ENCODE measurements around the gene CHRM1.

The CHRM1 gene

DNA sequence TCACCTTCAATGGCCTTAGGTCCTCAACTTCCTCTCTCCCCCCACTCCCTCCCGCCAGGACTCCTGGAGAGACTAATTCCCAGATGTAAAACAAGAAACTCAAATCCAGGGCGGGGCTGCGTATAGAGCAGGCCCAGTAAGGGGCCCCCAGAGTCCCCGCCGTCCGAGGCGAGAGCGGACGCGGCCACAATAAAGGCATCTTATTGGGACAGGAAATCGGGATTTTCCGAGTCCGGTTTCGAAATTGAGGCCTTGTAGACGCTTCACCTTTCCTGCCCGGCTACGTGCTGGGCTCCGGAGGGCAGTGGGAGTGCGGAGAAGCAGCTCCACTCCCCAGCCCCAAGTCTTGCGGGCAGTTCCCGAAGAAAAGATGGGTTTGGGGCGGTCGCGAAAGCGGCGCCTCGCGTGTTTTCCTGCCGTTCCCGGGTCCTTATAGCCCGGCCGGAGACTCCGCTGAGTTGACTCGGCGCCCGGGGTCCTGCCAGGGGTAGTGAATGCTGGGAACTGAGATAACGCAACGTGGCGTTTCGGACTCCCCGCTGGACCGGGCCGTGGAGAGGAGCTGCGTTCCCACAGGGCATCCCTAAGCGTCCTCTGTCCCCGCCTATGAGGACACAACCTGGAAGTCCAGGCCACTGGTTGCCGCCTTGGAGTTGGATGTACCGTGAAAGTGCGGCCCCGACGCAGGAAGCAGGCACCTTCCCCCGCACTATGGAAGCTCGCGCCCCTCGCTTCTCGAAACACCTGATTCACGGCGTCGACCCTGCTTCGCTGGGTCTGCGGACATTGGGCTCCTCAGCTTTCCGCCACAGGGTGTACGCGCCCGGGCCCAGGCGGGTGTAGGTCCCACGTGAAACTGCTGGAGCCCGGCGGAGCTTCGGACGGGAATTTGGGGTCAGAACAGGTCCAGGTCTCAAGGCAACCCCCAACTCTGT, 4.8 kb upstream of the CHRM1 start:
- no peak for DNase-seq

DNA sequence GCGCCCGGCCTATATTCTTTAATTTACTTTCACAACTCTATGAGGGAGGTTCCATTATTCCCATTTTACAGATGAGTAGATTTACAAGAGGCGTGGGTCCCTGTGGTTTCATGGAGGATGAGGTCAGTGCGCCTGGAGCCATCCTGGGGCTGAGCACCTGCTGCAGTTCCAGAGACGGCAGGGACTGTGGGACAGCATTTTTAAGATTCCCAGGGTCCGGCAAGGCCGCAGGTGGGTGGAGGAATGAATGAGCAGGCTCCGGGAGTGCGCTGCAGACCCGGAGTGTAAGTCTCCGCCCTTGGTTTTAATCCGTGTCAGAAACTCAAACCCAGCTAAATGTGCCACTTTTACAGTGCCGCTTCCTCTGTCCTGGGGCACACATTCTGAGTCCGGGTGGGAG, 4.1 kb upstream of the CHRM1 start:
- no peak for DNase-seq

DNA sequence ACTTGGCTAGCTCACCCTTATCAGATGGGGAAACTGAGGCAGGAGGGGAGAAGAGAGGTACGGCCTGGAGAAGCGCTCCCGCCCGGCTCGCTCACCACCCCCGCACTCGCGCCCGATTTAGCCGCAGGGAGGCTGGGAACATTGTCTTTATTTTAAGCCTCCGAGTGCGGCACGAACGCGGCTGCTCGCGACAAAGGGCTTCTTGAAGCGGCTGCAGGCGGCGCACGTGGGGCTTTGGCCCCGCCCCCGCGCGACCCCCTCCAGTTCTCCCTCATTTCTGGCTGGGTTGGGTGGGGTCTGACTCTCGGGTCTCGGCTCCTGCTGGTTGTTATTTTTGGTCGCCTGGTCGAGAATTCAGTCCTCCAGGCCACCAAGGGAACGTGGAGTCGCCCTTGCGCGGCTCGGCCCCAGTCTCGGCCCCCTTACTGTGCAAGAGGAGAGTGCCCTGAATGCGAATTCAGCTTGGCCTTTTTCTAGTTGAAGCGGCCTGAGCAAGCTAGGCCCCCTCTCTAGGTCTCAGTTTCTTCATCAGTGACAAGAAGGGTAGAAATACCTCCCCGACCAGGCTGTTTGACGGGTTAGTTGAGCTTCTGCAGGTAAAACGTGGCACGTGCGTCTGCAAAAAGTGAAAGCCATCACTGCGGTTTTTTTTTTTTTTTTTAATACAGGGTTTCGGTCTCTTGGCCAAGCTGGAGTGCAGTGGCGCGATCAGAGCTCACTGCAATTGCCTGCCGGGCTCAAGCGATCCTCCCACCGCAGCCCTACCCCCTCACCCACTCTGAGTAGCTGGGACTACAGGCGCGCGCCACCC, 2.6 kb upstream of the CHRM1 start:
- no peak for DNase-seq

DNA sequence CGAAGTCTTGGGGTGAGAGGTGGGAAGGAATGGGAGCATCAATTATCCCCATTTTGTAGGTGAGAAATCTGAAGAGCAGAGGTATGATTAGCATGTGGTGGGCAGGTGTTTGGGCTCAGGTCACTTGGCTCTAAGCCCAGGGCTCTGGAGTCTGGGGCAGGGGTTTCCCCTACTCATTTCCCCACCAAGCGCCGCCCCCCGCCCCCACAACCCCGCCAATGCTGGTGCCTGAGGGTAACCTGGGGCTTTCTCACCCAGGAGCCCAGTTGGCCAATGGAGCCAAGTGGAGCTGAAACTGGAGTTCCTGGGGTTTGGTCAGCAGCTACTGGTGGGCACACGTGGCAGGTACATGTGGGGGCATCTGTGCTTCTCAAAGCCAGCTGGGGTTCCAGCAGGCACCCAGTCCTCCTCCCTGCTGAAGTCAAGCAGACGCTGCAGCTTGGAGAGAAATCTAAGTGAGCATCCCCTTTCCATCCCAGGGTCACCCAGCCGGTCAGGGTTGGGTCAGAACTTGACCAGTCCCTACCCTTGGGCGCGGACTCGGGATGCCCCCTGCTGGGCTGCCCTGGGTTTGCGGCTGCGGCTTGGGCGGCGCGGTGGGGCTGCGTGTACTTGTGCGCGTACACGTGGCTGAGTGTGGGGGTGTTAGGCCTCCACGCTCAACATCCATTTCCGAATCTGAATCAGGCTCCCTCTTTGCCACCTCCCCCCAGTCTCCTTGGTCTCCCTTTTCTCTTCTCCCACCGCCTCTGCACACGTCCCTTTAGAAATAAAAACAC, 1.7 kb upstream of the CHRM1 start:
- peak; percentile 17 for DNase-seq

DNA sequence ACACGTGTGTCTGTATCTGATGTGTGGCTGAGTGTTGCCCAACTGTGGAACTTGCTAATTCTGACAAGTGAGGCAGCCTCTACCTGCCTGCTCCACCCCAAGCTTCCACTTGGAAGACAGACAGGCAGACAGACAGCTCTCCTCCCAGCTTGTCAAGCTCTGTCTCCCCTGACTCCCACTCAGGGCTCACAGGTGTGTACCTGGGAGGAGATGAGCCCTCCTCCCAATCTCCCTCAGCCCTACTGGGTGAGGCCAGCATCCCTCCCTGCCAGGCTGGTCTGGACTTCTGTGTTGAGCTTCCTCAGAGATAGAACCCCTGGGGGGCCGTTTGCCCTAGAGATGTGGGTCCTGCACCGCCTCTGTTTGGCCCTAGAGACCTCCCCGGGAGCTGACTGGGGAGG, 1.0 kb upstream of the CHRM1 start:
- DNase-seq: no peak

DNA sequence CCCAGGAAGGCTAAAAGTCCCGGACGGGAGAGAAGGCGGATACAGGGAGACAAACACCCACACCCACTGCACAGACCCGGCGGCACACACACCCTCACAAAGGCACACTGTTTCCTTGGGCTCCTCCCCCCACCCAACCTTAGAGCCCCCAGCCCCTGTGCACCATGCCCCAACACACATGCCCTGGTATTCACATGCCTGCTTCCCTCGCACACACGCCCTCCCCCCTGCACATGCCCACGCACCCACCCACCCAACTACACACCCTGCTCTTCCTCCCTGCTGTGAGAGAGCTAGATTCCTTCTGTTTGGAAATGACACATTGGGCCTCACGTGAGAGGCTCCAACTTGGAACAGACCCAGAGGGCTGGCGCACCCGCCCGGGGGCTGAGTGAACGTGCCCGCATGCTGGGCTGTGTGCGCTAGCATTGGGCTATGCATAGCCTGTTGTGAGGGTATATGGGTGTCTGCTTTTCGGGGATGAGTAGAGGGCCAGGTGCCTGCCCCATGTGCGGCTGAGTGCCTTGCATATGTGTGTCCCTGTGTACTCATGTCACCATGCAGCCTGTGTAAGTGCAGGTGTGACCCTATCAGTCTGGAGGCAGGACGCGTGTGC, 518 bp upstream of the CHRM1 start:
- no peak for DNase-seq

DNA sequence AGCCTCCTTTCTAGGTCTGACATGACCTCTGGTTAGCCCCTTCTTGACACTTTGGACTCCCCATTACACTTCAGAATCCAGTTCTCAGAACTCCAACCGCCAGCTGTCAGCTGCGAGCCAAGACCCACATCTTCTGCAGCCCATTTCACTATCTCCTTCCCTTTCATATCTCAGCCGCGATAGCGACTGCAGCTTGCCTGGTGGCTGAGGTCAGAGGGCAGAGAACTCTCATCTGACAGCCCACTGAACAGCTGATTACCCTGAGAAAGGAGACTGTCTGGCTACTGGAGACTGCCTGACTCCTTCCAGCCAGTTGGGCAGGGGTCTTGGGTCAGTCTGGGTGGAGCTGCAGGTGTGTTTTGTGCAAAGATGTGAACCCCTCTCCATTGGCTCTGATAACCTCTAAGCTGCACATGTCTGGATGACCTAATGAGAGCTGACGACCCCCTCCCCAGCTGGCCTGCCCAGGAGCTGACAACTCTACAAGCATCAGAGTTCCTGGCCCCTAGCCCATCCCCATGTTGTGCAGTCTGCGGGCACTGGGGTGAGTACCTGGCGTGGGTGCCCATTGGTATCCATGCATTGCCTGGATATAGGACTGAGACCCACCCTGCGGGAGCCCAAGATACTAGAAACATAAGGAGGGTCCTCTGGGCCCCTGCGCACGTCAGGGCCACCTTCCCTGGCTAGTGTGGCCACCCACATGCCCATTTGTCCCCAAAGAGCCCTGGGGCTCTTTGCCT, 1.1 kb downstream of the CHRM1 start:
- DNase-seq: no peak

DNA sequence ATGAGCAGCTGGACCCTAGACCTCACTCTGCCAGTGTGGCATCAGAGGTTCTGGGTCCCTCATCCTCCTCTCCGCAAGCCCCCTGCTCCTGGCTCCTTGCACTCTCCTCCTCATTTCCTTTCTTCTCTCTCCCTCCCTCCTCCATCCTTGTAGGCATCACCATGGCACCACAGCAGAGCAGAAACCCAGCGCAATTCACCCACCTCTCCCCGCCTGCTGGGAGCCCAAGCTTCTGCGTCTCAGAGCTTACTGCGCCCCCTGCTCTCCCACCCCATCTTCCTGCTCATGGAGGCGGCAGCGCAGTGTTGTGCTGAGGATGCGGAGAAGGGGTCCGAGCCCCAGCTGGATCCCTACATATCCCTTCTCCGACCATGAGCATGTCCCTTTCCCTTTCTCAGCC, 1.7 kb downstream of the CHRM1 start:
- DNase-seq: no peak

DNA sequence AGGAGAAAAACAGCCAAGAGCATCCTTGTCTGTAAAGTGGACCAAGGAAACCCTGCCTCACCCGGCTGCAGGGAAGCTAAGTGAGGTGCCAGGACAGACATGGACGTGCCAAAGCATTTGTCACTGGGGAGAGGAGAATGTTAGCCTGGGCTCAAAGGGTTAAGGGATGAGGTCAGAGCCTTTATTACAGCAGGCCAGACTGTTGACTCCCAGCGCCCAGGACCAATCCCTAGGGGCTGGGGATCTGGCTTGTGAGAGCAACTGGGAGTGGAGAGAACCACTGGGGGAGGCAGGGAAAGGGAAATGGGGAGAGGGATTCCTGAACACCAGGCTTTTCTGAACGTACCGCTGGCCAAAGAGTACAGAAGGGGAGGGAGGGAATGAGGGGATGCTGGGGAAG, 2.6 kb downstream of the CHRM1 start:
- no peak for DNase-seq

DNA sequence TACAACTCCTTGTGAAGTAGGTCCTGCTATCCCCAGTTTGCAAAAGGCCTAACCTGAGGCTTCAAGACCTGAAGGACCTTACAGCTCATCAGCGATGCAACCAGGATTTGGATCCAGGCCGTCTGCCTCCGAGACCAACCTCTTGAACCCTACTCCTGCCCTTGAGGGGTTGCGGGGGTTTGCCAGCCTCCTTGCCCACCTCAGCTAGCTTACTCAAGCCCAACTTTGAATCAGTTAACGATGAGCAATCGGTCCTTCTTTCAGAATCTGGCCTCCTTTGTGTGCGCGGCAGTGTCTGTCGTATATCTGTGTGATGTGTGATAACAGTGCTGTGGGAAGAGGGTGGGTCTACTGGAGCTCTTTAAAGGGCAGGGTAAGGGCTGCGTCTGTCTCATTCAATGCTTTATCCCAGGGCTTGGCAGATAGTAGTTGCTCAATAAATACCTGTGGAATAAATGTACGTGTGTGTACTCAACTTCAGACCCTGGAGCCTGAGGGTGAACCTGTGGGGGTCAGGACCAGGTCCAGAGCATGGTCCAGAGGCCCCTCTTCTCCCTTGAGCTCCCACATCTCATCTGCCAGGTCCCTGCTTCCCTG, 3.2 kb downstream of the CHRM1 start:
- DNase-seq: no peak

DNA sequence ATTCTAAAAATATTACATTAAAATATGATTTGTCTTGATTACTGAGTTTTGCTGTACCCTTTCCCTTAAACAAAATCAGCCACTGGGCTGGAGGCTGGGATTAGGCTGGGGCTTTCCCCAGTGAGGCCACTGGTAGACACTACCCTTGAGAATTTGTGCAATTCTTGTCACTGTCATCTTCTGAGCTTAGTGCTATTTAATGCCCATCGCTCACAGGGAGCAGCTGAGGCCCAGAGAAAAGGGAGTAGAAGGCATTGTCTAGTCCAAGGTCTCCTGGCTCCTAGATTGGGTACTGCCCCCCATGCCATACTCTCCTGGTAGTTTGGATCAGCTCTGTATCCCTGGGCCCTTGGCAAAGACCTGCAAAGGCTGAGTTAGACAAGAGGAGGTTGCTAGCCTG, 6.7 kb downstream of the CHRM1 start:
- no peak for DNase-seq

DNA sequence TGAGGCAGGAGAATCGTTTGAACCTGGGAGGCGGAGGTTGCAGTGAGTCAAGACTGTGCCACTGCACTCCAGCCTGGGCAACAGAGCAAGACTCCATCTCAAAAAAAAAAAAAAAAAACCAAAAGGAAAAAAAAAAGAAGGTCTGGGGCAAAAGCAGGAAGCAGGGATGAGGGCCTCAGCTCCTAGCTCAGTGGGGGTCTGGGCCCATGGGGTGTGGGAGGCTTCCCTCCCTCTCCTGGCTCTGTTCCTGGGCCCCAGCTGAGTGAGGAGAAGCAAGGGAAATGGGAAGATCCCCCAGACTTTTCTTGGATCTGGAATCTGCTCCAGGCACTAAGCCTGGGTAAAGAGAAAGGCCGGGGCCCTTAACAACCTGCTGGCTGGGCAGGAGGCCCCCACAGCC, 8.9 kb downstream of the CHRM1 start:
- no peak for DNase-seq

DNA sequence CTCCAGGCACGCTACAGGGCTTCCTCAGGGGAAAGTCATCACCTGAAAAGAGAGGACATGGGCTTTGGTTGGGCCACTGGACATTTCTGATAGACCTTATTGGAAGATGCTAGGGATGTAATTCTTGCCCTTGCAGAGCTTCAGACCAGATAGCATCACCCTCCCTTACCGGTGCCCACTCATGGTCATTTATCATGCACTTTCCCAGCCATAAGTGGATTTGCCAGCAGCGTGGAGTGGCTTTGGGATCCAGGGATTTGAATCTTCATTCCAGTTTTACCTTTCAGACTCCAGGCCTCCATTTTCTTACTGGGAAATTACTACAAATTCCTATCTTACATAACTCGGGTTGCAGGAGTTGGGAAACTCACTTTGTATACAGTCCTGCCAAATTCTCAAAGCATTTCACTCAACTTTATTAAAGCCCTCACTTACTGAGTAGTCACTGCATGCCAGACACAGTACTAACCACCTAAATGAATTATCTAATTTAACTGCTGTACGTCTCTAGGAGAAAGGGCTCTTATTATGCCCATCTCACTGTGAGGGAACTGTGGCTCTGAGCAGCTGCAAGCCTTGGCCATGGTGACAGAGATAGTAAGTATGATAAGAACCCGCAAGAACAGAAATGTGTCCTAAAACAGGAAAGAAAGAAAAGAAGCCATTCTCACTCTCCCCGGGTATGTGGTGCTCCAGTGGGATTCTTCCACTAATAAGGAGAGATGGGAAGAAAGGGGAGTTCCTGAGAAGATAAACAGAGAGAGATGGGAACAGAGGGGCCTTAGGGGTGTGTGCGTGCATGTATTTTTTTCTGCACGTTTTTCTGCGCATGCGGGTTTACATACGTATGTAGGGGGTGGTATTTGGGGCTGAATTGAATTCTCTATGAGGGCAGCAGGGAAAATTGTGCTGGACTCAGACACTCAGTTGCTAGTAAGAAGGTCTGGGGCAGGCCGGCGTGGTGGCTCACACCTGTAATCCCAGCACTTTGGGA, 9.7 kb downstream of the CHRM1 start:
- DNase-seq: no peak

DNA sequence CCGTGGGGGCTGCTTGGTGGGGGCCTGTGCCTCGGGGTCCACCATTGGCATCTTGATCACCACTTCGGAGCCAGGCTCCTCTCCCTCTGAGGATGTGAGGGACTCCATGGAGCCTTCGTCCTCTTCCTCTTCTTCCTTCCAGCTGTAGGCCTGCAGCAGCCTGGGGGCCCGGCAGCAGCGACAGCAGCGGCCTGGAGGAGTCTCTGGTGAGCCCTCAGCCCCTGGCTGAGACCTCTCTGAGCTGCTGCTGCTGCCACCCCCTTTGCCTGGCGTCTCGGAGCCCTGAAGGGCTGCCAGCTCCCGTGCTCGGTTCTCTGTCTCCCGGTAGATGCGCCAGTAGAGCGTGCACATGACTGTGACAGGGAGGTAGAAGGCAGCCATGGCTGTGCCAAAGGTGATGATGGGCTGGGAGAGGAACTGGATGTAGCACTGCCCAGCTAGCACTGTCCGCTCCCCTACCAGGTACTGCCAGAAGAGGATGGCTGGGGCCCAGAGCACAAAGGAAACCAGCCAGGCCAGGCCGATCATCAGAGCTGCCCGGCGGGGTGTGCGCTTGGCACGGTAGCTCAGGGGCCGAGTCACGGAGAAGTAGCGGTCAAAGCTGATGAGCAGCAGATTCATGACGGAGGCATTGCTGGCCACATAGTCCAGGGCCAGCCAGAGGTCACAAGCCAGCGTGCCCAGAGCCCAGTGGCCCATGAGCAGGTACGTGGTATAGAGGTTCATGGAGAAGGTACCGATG, 10.9 kb downstream of the CHRM1 start:
- no peak for DNase-seq

DNA sequence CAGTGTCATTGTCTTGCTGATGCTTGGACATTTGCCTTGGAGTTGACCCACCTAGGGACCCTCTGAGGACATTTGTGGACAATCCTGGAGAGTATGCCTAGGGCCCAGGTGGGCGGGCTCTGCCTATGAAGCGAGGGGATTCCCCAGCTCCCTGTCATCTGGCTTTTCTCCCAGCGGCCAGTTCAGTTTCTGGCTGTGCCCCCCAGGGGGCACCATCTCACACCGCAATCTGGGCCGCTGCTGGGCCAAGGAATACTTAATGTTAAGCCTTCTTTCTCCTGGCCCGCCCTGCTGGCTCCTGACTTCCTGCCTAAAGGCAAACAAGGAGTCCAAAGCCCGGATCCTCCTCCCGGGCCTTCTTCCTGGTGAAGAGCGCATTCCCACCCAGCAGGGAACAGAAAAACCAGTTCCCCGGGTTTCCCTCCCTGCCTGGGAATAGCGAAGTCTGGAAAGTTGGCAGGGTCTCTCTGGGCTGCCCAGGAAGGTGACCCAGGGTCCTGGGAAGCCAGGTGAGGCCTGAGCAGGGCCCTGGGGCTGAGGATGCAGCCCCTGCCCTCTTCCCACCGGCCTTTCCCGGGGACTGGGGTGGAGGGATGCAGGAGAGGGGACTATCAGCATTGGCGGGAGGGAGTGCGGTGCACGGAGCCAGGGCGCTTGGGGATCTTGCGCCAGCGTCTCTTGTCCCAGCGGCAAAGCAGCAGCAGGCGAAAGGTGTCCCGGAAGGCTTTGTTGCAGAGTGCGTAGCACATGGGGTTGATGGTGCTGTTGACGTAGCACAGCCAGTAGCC, 11.9 kb downstream of the CHRM1 start:
- no peak for DNase-seq

DNA sequence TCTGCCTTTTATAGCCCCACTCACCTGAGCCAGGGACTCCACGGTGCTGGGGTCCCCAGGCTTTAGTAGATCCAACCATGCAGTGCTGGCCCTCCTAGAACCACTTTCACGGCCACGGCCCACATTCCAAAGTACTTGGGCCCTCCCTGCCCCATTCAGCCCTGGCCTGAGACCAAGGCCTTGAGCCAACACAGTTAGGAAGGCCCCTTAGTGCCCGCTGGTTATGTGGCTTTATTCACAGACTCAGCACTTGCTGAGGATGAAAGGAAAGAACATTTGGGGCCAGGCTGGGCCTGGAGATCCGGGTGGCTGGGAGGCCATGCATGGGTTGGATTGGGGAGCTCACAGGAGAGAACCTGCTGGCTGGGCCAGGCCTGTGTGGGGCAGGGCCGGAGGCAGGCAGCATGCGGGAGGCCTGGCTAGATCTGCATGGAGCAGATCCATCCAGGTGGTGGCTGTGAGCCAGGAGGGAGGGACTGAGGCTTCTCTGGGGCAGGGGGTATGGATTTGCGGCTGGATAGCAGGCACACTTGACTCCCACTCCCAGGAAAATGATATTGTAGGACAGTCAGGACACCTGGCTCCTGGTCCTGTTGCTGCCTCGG, 12.6 kb downstream of the CHRM1 start:
- DNase-seq: no peak

DNA sequence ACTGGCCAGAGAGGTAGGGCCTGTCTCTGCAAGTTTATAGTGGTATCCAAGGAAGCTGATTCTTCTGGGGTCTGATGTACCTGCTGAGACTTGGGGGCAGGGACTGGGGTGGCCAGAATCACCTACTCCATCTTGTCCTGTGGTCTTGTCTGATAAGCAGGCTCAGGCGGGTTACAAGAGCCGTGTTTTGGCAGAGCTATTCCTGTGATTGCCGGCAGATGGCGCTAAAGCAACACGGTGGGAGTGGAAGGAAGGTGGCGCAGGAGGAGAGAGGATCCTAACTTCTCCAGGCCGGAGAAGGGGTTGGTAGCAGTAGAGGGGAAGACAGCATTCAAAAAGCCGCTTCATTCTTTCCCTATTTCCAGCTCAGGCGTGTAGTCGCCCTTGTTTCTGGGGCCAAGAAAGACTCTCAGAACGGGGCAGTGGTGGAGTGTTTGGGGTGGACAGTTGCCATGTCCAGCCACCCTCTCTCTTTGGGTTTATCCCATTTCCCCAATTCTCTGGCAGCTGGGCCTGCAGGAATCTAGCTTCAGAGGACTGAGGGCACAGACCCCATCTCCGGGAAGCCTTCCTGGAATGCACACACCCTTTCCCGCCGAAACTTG, 15.1 kb downstream of the CHRM1 start:
- peak; percentile 69 for DNase-seq

DNA sequence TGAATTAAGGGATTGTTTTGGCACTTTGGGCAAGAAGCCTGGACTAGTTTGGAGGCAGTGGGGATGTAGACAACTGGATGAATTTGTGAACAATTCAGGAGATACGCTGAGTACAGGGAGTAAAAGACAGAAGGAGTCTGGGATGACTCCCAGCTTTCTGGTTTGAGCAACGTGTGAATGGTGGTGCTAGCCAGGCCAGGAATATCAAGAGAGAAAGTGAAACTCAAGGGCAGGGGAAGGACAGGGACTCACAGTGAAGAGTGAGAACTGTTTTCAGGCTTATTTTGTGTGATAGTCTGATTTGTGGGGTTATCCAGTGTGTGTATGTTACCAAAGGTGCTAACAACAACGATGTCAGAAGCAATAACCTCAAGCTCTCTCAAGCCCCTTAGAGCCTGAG, 15.9 kb downstream of the CHRM1 start:
- DNase-seq: no peak

All from stimulated activated naive CD4-positive, alpha-beta T cell treated with Interleukin-2 at 50 U/mL for 16 hours (primary cell).